IPS-18c (cell line): ENCODE data around the gene ABCC1.
"Not testable (repeated sequence)": the region's sequence is repeated elsewhere in the genome, so short reads cannot be mapped to it uniquely, and the experiment has no call there.

ENCODE experiments used
- H3K4me3 ChIP-seq: 2 replicates; pipeline ENCODE4 v1.7.0; 2013; ENCODE audit warnings: low read depth, mild to moderate bottlenecking, low read length, moderate library complexity; ENCODE audit not compliant: insufficient read depth
- H3K9me3 ChIP-seq: one replicate; pipeline ENCODE4 v1.6.1; 2013; ENCODE audit warnings: mild to moderate bottlenecking, low read length, moderate library complexity; ENCODE audit not compliant: control insufficient read depth, insufficient read depth

Gene ABCC1

GRCh38 chr16:16157166-16157565 is 207.8 kb downstream of the ABCC1 start:
- Histone ChIP-seq H3K4me3 (no peak overlapping the region), H3K9me3 (peaks cover 2% of the 10 kb centered on the region)

GRCh38 chr16:16158082-16158658 is 208.8 kb downstream of the ABCC1 start:
- H3K4me3 ChIP-seq, result no peak overlapping the region
- H3K9me3 ChIP-seq, result peaks cover 2% of the 10 kb centered on the region

DNA sequence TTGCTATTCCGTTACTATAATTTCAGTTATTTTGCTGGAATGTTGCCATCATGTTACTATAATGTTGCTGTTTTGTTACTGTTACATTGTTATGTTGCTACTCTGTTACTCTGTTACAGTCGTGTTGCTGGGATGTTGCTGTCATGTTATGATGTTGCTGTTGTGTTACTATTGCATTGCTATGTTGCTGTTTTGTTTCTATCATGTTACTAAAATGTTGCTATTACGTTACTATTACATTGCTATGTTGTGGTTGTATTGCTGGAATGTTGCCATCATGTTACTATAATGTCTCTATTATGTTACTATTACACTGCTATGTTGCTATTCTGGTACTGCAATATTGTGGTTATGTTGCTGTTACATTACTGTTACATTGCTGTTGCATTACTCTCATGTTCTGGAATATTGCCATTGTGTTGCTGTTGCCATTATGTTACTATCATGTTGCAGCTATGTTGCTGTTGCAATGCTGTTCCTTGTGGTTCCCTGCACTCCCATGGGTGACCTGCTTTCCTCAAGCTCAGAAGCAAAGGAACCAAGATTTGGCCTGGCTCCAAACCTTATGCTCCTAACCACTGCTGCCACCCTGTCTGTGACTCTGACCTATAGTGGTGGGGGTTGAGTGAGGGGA is 209.4 kb downstream of the ABCC1 start:
- Histone ChIP-seq H3K4me3 (no peak overlapping the region; the same call in 1 of the 2 replicates), H3K9me3 (peaks cover 2% of the 10 kb centered on the region)

DNA sequence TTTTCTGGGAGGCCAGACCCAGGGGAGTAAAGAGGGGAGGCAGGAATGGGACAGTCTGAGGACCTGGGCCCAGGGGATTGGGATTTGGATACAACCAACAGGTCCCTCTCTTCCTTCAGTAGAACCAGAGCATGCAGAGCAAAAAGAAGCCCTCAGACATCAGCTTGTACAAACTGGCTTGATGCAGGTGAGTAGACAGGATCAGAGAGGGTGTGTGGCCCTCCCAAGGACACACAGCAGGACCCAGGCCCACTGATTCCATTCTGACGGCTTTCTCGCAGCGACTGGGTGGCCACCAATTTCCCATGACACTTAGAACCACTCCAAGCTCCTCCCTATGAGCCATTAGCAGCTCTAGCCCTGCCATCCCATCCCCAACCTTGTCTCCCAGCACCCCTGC is 210.2 kb downstream of the ABCC1 start:
- H3K9me3 ChIP-seq, result peaks cover 2% of the 10 kb centered on the region
- no peak overlapping the region for H3K4me3 ChIP-seq

- Histone ChIP-seq H3K4me3 (no peak overlapping the region), H3K9me3 (peaks cover 2% of the 10 kb centered on the region)
These were observed 211.9 kb downstream of the ABCC1 start for GRCh38 chr16:16161319-16161718.

GRCh38 chr16:16161840-16162239 is 212.4 kb downstream of the ABCC1 start:
- not testable (repeated sequence) for H3K9me3 ChIP-seq, H3K4me3 ChIP-seq

- Histone ChIP-seq H3K4me3 (no peak overlapping the region), H3K9me3 (peaks cover 2% of the 10 kb centered on the region)
These were observed 213.2 kb downstream of the ABCC1 start for GRCh38 chr16:16162591-16162990.

DNA sequence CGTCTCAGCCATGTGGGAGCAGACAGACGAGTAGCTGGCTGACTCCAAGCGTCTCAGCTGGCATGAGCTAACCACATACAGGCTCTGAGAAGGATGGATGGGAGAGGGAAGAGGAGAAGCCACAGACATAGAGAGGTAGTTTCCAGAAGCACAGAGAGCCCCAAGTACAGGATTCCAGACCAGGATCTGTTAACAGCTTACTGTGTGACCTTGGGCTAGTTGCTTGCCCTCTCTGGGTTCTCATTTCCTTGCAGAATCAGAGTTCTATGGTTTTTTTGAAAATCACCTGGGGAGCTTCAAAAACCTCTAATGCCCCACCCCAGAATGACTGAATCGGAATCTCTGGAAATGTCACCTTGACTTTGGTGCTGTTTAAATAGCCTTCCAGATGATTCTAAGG is 213.7 kb downstream of the ABCC1 start:
- Histone ChIP-seq H3K9me3 (peaks cover 2% of the 10 kb centered on the region), H3K4me3 (no peak overlapping the region)

DNA sequence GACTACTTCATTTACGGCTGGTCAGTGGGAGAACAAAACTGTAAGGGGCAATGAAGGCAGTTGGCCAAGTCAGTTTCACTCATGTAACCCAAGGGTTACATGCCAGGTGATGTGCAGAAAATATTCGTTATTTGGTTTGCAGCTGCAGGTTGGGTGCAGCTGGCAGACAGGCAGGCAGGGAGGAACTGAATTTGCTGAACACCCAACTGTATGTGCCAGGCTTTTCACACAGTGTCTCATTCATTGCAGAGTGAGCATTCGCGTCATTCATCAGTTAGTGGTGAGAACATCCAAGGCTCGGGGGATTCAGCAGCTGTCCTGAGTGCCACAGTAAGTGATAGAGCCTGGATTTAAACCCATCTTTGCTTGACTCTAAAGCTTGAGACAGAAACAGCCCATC is 214.2 kb downstream of the ABCC1 start:
- H3K9me3 ChIP-seq, result peaks cover 2% of the 10 kb centered on the region
- H3K4me3 ChIP-seq, result no peak overlapping the region

- H3K4me3 ChIP-seq, result no peak overlapping the region
- H3K9me3 ChIP-seq, result peaks cover 2% of the 10 kb centered on the region
These were observed 214.8 kb downstream of the ABCC1 start for GRCh38 chr16:16164243-16164642.

GRCh38 chr16:16166085-16166484 is 216.7 kb downstream of the ABCC1 start:
- no peak overlapping the region for H3K4me3 ChIP-seq
- no peaks in the 10 kb centered on the region for H3K9me3 ChIP-seq

DNA sequence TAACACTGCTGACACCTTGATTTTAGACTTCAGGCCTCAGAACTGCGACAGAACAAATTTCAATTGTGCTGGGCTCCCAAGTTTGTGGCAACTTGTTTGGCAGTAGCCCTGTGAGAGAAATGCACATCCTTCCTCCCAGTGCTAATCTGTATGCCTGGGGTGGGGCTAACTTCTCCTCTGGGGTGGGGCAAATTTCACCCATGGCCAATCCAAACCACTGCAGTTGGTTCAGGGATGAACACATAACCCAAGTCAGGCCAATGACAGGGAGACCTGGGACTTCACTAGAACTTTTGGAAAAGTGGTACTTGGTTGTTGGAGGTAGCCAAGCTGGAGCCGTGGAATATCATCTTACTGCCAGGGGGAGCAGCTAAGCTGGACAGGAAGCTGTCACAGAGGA is 217.5 kb downstream of the ABCC1 start:
- Histone ChIP-seq H3K9me3 (no peaks in the 10 kb centered on the region), H3K4me3 (no peak overlapping the region)

- no peaks in the 10 kb centered on the region for H3K9me3 ChIP-seq
- H3K4me3 ChIP-seq, result no peak overlapping the region
These were observed 218.5 kb downstream of the ABCC1 start for GRCh38 chr16:16167927-16168326.

DNA sequence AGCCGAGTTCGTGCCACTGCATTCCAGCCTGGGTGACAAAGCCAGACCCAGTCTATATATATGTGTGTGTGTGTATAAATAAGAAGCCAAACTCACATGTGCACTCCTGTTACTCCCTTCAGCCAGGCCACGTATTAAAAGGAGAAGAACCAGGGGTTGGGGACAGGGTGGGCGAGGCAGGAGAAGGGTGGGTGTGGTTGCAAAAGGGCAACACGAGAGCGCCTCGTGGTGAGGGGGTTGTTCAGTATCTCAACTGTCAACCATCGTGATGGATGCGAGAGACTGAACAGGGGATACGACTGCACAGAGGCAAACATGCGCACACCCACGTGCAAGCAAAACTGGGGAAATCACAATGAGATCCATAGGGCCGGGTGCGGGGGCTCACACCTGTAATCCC is 219.0 kb downstream of the ABCC1 start:
- no peak overlapping the region for H3K4me3 ChIP-seq
- H3K9me3 ChIP-seq, result no peaks in the 10 kb centered on the region

- Histone ChIP-seq H3K4me3 (no peak overlapping the region), H3K9me3 (no peaks in the 10 kb centered on the region)
These were observed 220.2 kb downstream of the ABCC1 start for GRCh38 chr16:16169615-16170014.

GRCh38 chr16:16171332-16171919 is 222.0 kb downstream of the ABCC1 start:
- H3K9me3 ChIP-seq, result no peaks in the 10 kb centered on the region

DNA sequence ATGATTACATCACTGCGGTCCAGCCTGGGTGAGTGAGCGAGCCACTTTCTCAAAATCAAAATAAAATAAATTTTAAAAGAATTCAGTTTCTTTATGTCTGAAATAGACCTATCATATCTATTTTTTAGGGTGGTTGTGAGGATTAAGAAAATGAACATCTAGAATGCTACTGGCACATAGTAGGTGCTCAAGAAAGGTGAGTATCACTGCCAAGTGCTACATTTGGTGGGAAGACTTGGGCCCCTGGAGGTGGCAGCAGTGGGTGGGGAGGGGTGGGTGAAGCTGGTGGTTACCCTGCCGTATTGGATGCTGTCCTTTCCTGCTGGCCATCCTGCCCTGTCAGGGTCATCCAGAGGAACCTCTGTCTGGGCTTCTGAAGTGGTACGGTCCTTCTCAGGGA is 223.6 kb downstream of the ABCC1 start:
- no peak overlapping the region for H3K4me3 ChIP-seq
- H3K9me3 ChIP-seq, result no peaks in the 10 kb centered on the region

More at GRCh38 chr16:16171332-16171919, 222.0 kb downstream of the ABCC1 start:
- no peak overlapping the region for H3K4me3 ChIP-seq

DNA sequence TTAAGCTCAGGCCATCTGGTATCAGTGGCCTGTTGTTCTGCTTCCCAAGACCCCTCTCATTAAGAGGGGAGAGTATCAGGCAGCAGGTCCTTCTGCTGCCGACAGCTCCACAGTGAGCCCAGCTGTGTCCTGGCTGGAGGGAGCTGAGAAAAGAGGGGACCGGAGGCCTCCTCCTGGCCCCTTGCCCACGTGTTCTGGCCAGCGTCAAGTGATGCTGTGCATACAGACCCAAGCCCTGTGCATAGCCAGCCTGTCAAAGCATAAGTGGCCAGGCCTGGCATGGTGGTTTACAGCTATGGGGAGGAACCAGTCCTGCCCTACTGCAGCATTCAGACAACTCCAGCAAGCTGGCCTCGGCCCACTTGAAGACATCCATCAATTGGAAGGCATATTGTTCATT is 225.9 kb downstream of the ABCC1 start:
- no peaks in the 10 kb centered on the region for H3K9me3 ChIP-seq

DNA sequence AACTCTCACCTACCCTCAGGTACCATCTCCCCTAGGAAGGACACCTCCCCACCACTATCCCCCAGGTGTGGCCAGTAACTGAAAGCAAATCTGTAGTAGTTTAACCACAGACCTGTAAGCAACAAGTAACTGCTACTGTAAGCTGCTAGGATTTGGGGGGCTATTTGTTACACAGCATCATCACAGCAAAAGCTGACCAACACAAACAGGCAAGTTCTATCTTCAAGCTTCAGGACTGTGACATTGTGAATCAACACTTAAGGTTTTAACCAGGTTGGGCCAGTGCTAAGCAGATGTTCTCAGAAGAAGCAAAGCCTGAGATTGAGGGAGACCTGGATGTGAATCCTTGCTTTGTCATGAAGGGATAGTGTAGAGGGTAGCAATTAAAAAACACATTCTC is 226.9 kb downstream of the ABCC1 start:
- H3K9me3 ChIP-seq, result no peaks in the 10 kb centered on the region
- H3K4me3 ChIP-seq, result no peak overlapping the region

More for the DNA sequence above, 225.9 kb downstream of the ABCC1 start:
- H3K4me3 ChIP-seq, result no peak overlapping the region
